Thoracic aorta (tissue), 2 donors: ENCODE data around the gene RFTN2. TPM values are rescaled to one million over a fixed set of nuclear protein-coding genes. Genes with fewer than 3 reads are reported as not detected.
"Not testable (repeated sequence)": the region's sequence is repeated elsewhere in the genome, so short reads cannot be mapped to it uniquely, and the experiment has no call there.

Source experiments
- ATAC-seq: fragments of 150-250 bp; one replicate; pipeline ENCODE4 v1.8.0; 2017; ENCODE audit warnings: low read depth; ENCODE audit not compliant: insufficient number of reproducible peaks, low FRiP score
- DNase-seq: peaks from one replicate; pipeline ENCODE4 v3.0.0-alpha.2; 2020; ENCODE audit warnings: low spot score
- H3K27ac ChIP-seq, 2 donors: fragments of 200-600 bp; sonication (generic); 1 replicate in 1 of 2; 2 replicates in 1 of 2; pipeline ENCODE4 v1.5.1; 2016; ENCODE audit warnings: mild to moderate bottlenecking in 2 of 2, moderate library complexity in 2 of 2
- H3K27me3 ChIP-seq: fragments of 200-600 bp; sonication (generic); replicated peaks from 2 replicates; pipeline ENCODE4 v1.6.0; 2016; ENCODE audit warnings: mild to moderate bottlenecking; ENCODE audit not compliant: insufficient read depth
- H3K36me3 ChIP-seq: fragments of 200-600 bp; sonication (generic); one replicate; pipeline ENCODE4 v1.5.1; 2016
- H3K4me1 ChIP-seq, 2 donors: fragments of 200-600 bp; sonication (generic); 1 replicate in 1 of 2; 2 replicates in 1 of 2; pipeline versions ENCODE4 v1.5.1 to v1.6.0; 2016; ENCODE audit warnings: low read depth in 2 of 2, mild to moderate bottlenecking in 1 of 2; ENCODE audit not compliant: control insufficient read depth in 1 of 2
- H3K4me3 ChIP-seq: fragments of 200-600 bp; sonication (generic); 2 replicates; pipeline ENCODE4 v1.5.1; 2016; ENCODE audit warnings: mild to moderate bottlenecking
- H3K9me3 ChIP-seq: fragments of 200-600 bp; sonication (generic); 2 replicates; pipeline ENCODE4 v1.5.1; 2016
- total RNA-seq, 2 donors: library from RNA; depleted of rRNA; stranded (reverse); fragments of >200 nt; gene quantifications; one replicate each; pipeline versions ENCODE4 v1.1.0 to v1.2.3, GENCODE V29; 2016
- TF ChIP-seq, protein P1 (sequence below): fragments of 200-600 bp; sonication (generic); IDR thresholded peaks from one replicate; pipeline ENCODE4 v1.5.1; 2019; ENCODE audit warnings: antibody characterized with exemption

Gene RFTN2
- total RNA-seq, 2 donors from 2014 or later: 9.3 to 18.9 TPM

DNA sequence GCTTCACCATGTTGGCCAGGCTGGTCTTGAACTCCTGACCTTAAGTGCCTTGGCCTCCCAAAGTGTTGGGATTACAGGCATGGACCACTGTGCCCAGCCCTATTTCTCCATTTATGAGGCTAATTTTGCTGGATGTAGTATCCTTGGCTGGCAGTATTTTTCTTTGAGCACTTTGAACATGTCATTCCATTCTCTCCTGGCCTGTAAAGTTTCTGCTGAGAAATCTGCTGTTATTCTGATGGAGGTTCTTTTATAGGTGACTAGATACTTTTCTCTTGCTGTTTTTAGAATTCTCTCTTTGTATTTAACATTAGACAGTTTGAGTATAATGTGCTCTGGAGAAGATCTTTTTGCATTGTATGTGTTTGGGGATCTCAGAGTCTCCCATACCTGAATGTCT is 9.1 kb downstream of the RFTN2 start:
- H3K4me1 ChIP-seq: no peaks in the 10 kb centered on the region

GRCh38 chr2:197661626-197662025 is 13.8 kb downstream of the RFTN2 start:
- ATAC-seq (no peak), DNase-seq (no peak)
- peaks cover 29% of the 10 kb centered on the region for H3K9me3 ChIP-seq

More for the DNA sequence above, 9.1 kb downstream of the RFTN2 start:
- ATAC-seq (no peak), DNase-seq (no peak)
- H3K4me3 ChIP-seq: no peak overlapping the region
- peaks cover 36% of the 10 kb centered on the region for H3K9me3 ChIP-seq
- TF ChIP-seq, protein P1, sequence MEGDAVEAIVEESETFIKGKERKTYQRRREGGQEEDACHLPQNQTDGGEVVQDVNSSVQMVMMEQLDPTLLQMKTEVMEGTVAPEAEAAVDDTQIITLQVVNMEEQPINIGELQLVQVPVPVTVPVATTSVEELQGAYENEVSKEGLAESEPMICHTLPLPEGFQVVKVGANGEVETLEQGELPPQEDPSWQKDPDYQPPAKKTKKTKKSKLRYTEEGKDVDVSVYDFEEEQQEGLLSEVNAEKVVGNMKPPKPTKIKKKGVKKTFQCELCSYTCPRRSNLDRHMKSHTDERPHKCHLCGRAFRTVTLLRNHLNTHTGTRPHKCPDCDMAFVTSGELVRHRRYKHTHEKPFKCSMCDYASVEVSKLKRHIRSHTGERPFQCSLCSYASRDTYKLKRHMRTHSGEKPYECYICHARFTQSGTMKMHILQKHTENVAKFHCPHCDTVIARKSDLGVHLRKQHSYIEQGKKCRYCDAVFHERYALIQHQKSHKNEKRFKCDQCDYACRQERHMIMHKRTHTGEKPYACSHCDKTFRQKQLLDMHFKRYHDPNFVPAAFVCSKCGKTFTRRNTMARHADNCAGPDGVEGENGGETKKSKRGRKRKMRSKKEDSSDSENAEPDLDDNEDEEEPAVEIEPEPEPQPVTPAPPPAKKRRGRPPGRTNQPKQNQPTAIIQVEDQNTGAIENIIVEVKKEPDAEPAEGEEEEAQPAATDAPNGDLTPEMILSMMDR: no peak
- H3K36me3 ChIP-seq: no peaks in the 10 kb centered on the region
- no peak overlapping the region for H3K27ac ChIP-seq
- no peaks in the 10 kb centered on the region for H3K27me3 ChIP-seq

GRCh38 chr2:197657562-197657961 is 17.8 kb downstream of the RFTN2 start:
- DNase-seq (no peak), ATAC-seq (no peak)
- Histone ChIP-seq H3K36me3 (no peaks in the 10 kb centered on the region), H3K4me3 (no peak overlapping the region), H3K4me1 (no peaks in the 10 kb centered on the region), H3K27me3 (no peaks in the 10 kb centered on the region), H3K27ac (no peak overlapping the region), H3K9me3 (peaks cover 8% of the 10 kb centered on the region)
- TF ChIP-seq, protein P1: no peak

More at GRCh38 chr2:197661626-197662025, 13.8 kb downstream of the RFTN2 start:
- no peak overlapping the region for H3K27ac ChIP-seq
- no peak overlapping the region for H3K4me3 ChIP-seq
- TF ChIP-seq, protein P1: no peak
- no peaks in the 10 kb centered on the region for H3K36me3 ChIP-seq
- H3K4me1 ChIP-seq: no peaks in the 10 kb centered on the region
- no peaks in the 10 kb centered on the region for H3K27me3 ChIP-seq

DNA sequence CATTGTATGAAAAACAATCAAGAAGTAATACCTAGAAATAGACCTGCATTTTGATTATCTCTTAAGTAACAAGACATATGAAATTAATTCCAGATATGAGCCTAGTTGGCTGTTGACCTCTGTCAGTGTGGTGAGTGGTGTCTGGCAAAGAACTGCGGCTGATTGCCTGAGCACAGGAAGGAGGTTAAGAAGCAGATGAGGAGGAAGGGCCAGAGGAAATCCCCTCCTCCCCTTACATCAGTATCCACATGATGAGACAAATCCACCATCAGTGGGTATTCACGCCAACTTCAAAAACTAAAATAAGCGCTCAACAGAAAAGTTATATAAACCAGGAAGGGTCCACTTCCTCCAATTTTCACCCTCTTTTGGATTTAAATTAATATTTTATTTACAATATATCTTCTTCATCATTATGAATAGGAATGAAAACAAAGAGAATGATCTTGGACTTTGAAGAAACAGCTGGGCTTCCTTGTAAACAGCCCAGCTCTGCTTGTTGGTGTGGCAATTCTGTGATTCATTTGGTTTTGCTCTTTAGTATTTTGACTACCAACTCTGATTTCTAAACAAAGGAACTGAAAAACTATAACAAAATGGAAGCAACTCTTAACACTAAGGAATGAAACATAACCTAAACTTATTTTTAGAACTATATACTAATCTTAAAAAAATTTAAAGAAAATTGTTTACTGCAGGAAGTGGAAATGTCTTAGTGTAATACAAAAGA is 27.3 kb downstream of the RFTN2 start:
- no peak for ATAC-seq
- H3K4me1 ChIP-seq: no peaks in the 10 kb centered on the region
- peaks cover 12% of the 10 kb centered on the region for H3K36me3 ChIP-seq
- no peak overlapping the region for H3K4me3 ChIP-seq
- no peaks in the 10 kb centered on the region for H3K27me3 ChIP-seq
- peaks cover 3% of the 10 kb centered on the region for H3K9me3 ChIP-seq
- TF ChIP-seq, protein P1: no peak
- H3K27ac ChIP-seq: no peak overlapping the region
- DNase-seq: no peak

DNA sequence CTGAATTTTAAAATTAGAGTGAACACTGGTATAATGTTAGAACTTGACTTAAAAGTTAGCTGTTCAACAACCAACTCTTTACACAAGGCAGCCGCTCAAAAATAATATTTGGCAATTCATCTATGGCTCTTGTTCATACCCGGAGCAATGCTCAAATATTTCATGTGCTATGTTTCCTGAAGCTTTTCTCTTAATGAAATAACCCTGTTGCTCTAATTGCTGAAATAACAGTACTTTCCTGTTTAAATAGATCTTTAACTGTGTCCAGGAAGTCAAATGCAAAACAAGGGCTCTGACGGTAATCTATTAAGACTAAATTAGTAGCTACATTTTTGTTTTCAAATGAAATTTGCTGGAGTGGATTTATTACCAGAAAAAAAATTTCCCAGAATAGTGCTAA is 33.7 kb downstream of the RFTN2 start:
- no peak overlapping the region for H3K4me3 ChIP-seq
- TF ChIP-seq, protein P1: no peak
- H3K27me3 ChIP-seq: no peaks in the 10 kb centered on the region
- no peaks in the 10 kb centered on the region for H3K9me3 ChIP-seq
- DNase-seq: no peak
- no peak overlapping the region for H3K27ac ChIP-seq
- H3K4me1 ChIP-seq: no peaks in the 10 kb centered on the region
- ATAC-seq: no peak
- peaks cover 23% of the 10 kb centered on the region for H3K36me3 ChIP-seq

GRCh38 chr2:197640571-197641122 is 34.7 kb downstream of the RFTN2 start:
- ATAC-seq, H3K4me3 ChIP-seq, H3K4me1 ChIP-seq, H3K27ac ChIP-seq, H3K9me3 ChIP-seq, DNase-seq, H3K27me3 ChIP-seq: not testable (repeated sequence)
- peaks cover 16% of the 10 kb centered on the region for H3K36me3 ChIP-seq
